ENCODE data around the gene KCNT1. TPM values are rescaled to one million over a fixed set of nuclear protein-coding genes. Genes with fewer than 3 reads are reported as not detected.

The KCNT1 gene
- total RNA-seq, 1 experiment from 2014 or later = 0.17 TPM

DNA sequence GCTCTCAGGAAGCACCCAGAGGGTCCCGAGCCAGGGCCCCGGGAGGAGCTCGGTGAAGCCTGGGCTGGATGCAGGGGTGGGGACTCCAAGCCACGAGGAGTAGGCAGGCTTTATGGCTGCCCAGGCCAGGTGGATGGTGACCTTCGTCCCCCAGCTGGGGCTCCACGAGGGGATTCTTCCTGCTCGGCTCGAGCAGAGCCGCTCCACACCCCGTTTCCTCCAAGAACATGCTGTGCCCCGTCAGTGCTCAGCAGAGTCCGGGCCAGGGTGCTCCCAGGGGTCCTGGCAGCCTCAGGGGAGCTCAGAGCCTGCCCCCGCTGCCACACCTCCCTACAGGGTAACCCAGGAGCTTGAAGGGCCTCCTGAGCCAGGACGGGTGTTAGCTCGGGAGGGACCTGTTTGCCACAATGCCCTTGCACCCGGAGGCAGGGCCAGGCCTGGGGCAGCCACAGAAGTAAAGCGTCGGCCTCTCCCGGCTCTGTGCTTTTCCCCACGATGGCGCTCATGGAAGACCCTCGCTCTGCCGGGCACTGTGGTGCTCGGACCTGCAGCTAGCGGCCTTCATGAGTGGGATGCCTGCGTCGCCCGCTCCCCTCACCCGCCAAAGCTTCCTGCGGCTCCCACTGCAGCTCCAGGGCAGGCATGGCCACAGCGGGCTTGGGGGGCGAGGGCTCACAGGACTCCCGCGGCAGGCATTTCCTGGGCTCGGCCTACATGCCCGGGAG lies 86.8 kb downstream of the KCNT1 start:
- H3K9me2 ChIP-seq (ENCODE audit: insufficient read depth) = no peaks in the 10 kb centered on the region
- H3K36me3 ChIP-seq (ENCODE audit: control insufficient read depth in 1 of 2, insufficient read depth in 2 of 2, low read length in 2 of 2) = no peaks in the 10 kb centered on the region
- no peak overlapping the region for H3K4me3 ChIP-seq (replicated peaks in 1 of 2; ENCODE audit: low read depth in 1 of 2, low read length in 2 of 2)
- H3K79me2 ChIP-seq (ENCODE audit: insufficient read depth, low read length) = no peaks in the 10 kb centered on the region
- H3K9me3 ChIP-seq (ENCODE audit: control insufficient read depth in 1 of 2, insufficient read depth in 1 of 2, low read depth in 1 of 2, low read length in 2 of 2) = no peaks in the 10 kb centered on the region
- RAD21 ChIA-PET (ENCODE audit: low non-redundant PET in 1 of 2, low total read pairs in 2 of 2, uncharacterized antibody in 2 of 2, unreplicated experiment in 2 of 2) = no interaction called here
- POLR2A ChIA-PET = no interaction called here
- H3K4me2 ChIP-seq (ENCODE audit: low read length) = no peak overlapping the region
- TF ChIP-seq RAD21 (IDR thresholded peaks at IDR 0.05; ENCODE audit: low read depth) (no peak), YY1 (IDR thresholded peaks at IDR 0.05; ENCODE audit: extremely low read depth, insufficient replicate concordance, low read depth, low read length) (no peak)
- TF ChIP-seq, protein P1, sequence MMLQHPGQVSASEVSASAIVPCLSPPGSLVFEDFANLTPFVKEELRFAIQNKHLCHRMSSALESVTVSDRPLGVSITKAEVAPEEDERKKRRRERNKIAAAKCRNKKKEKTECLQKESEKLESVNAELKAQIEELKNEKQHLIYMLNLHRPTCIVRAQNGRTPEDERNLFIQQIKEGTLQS (IDR thresholded peaks at IDR 0.05) = no peak
- BruUV-seq (replicated peaks) = no TSS peak
- ATAC-seq = no peak
- no peaks in the 10 kb centered on the region for H3K27me3 ChIP-seq (ENCODE audit: insufficient read depth, low read length)
- no peak overlapping the region for H3K9ac ChIP-seq (ENCODE audit: low read length)
- intact Hi-C loops (cut with micrococcal nuclease) = no loop called here
- CTCF ChIA-PET = interaction anchor here (1.3 kb wide), 1 partner anchor 9 kb away, joined by 3 read pairs; no protein-coding TSS in a partner anchor
- DNase-seq (ENCODE audit: low read depth, low spot score) = no peak
- no peaks in the 10 kb centered on the region for H3K4me1 ChIP-seq (ENCODE audit: control insufficient read depth in 1 of 2, insufficient read depth in 2 of 2, low read length in 2 of 2)
- H2AFZ ChIP-seq (ENCODE audit: low read depth, low read length, poor library complexity, severe bottlenecking) = no peak overlapping the region
- H4K20me1 ChIP-seq (ENCODE audit: insufficient read depth) = no peaks in the 10 kb centered on the region
- H3K27ac ChIP-seq (ENCODE audit: low read depth, low read length) = no peak overlapping the region

DNA sequence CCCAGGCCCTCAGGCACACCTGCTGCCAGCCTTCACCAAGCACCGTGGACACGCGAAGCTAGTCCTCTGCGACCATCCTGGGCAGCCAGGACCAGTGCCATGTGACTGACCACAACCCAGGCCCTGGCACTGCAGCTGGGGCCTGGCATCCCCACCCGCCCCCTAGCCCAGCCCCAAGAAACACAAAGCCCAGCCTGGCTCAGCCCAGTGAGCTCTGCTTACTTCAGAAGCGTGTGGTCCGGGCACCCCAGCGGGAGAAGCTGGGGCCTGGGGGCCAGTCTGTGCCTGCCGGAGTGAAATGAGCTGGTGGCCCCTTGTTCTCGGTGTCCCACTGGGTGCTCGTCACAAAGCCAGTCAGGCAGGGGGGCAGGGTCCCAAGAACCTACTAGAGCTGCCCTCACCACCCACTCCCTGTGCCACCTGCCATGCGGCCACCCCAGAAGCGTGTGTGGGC lies 87.9 kb downstream of the KCNT1 start:
- POLR2A ChIA-PET = interaction anchor here (0.6 kb wide), 1 partner anchor 160 kb away, joined by 3 read pairs; no protein-coding TSS in a partner anchor

More for the DNA sequence above, 87.9 kb downstream of the KCNT1 start:
- no peak overlapping the region for H3K4me3 ChIP-seq (replicated peaks in 1 of 2; ENCODE audit: low read depth in 1 of 2, low read length in 2 of 2)
- H3K27me3 ChIP-seq (ENCODE audit: insufficient read depth, low read length) = no peaks in the 10 kb centered on the region
- no peak for ATAC-seq
- no peaks in the 10 kb centered on the region for H3K4me1 ChIP-seq (ENCODE audit: control insufficient read depth in 1 of 2, insufficient read depth in 2 of 2, low read length in 2 of 2)
- H3K9me3 ChIP-seq (ENCODE audit: control insufficient read depth in 1 of 2, insufficient read depth in 1 of 2, low read depth in 1 of 2, low read length in 2 of 2) = no peaks in the 10 kb centered on the region
- ChIA-PET RAD21 (ENCODE audit: low non-redundant PET in 1 of 2, low total read pairs in 2 of 2, uncharacterized antibody in 2 of 2, unreplicated experiment in 2 of 2) (no interaction called here), CTCF (no interaction called here)
- no peak overlapping the region for H3K9ac ChIP-seq (ENCODE audit: low read length)
- no peak overlapping the region for H3K27ac ChIP-seq (ENCODE audit: low read depth, low read length)
- H3K36me3 ChIP-seq (ENCODE audit: control insufficient read depth in 1 of 2, insufficient read depth in 2 of 2, low read length in 2 of 2) = no peaks in the 10 kb centered on the region
- BruUV-seq (replicated peaks) = no TSS peak
- H4K20me1 ChIP-seq (ENCODE audit: insufficient read depth) = no peaks in the 10 kb centered on the region
- H2AFZ ChIP-seq (ENCODE audit: low read depth, low read length, poor library complexity, severe bottlenecking) = no peak overlapping the region
- H3K79me2 ChIP-seq (ENCODE audit: insufficient read depth, low read length) = no peaks in the 10 kb centered on the region
- DNase-seq (ENCODE audit: low read depth, low spot score) = no peak
- intact Hi-C loops (cut with micrococcal nuclease) = no loop called here
- no peaks in the 10 kb centered on the region for H3K9me2 ChIP-seq (ENCODE audit: insufficient read depth)
- H3K4me2 ChIP-seq (ENCODE audit: low read length) = no peak overlapping the region
- TF ChIP-seq ZNF274 (IDR thresholded peaks at IDR 0.05; ENCODE audit: low read depth, low read length) = no peak
- TF ChIP-seq TCF7L2 (IDR thresholded peaks at IDR 0.05; ENCODE audit: borderline replicate concordance, extremely low read depth, insufficient read depth, insufficient read length) = no peak
- TF ChIP-seq RAD21 (IDR thresholded peaks at IDR 0.05; ENCODE audit: low read depth) = no peak
- no peak for TF ChIP-seq EZH2 (IDR thresholded peaks at IDR 0.05)
- no peak for TF ChIP-seq CBX3 (IDR thresholded peaks at IDR 0.05; ENCODE audit: low read depth)
- no peak for TF ChIP-seq POLR2A (IDR thresholded peaks at IDR 0.05; ENCODE audit: borderline replicate concordance, extremely low read depth, insufficient read depth, insufficient read length)
- TF ChIP-seq ZFX (IDR thresholded peaks at IDR 0.05) = no peak
- TF ChIP-seq FOSL1 (IDR thresholded peaks at IDR 0.05; ENCODE audit: low read depth) = no peak
- TF ChIP-seq, protein P2, sequence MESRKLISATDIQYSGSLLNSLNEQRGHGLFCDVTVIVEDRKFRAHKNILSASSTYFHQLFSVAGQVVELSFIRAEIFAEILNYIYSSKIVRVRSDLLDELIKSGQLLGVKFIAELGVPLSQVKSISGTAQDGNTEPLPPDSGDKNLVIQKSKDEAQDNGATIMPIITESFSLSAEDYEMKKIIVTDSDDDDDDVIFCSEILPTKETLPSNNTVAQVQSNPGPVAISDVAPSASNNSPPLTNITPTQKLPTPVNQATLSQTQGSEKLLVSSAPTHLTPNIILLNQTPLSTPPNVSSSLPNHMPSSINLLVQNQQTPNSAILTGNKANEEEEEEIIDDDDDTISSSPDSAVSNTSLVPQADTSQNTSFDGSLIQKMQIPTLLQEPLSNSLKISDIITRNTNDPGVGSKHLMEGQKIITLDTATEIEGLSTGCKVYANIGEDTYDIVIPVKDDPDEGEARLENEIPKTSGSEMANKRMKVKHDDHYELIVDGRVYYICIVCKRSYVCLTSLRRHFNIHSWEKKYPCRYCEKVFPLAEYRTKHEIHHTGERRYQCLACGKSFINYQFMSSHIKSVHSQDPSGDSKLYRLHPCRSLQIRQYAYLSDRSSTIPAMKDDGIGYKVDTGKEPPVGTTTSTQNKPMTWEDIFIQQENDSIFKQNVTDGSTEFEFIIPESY (IDR thresholded peaks at IDR 0.05; ENCODE audit: extremely low read depth, insufficient replicate concordance, low read length) = no peak
- TF ChIP-seq JUND (IDR thresholded peaks at IDR 0.05) = no peak
- no peak for TF ChIP-seq EZH2phosphoT487 (IDR thresholded peaks at IDR 0.05; ENCODE audit: borderline replicate concordance)
- TF ChIP-seq, protein P3, sequence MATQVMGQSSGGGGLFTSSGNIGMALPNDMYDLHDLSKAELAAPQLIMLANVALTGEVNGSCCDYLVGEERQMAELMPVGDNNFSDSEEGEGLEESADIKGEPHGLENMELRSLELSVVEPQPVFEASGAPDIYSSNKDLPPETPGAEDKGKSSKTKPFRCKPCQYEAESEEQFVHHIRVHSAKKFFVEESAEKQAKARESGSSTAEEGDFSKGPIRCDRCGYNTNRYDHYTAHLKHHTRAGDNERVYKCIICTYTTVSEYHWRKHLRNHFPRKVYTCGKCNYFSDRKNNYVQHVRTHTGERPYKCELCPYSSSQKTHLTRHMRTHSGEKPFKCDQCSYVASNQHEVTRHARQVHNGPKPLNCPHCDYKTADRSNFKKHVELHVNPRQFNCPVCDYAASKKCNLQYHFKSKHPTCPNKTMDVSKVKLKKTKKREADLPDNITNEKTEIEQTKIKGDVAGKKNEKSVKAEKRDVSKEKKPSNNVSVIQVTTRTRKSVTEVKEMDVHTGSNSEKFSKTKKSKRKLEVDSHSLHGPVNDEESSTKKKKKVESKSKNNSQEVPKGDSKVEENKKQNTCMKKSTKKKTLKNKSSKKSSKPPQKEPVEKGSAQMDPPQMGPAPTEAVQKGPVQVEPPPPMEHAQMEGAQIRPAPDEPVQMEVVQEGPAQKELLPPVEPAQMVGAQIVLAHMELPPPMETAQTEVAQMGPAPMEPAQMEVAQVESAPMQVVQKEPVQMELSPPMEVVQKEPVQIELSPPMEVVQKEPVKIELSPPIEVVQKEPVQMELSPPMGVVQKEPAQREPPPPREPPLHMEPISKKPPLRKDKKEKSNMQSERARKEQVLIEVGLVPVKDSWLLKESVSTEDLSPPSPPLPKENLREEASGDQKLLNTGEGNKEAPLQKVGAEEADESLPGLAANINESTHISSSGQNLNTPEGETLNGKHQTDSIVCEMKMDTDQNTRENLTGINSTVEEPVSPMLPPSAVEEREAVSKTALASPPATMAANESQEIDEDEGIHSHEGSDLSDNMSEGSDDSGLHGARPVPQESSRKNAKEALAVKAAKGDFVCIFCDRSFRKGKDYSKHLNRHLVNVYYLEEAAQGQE (IDR thresholded peaks at IDR 0.05; ENCODE audit: low read depth) = no peak
- no peak for TF ChIP-seq SIN3A (IDR thresholded peaks at IDR 0.05; ENCODE audit: low read depth)

All from HCT116 (cell line).